ENCODE results near the gene GRK5.
"Not testable (repeated sequence)": the region's sequence is repeated elsewhere in the genome, so short reads cannot be mapped to it uniquely, and the experiment has no call there.

GRK5 gene

DNA sequence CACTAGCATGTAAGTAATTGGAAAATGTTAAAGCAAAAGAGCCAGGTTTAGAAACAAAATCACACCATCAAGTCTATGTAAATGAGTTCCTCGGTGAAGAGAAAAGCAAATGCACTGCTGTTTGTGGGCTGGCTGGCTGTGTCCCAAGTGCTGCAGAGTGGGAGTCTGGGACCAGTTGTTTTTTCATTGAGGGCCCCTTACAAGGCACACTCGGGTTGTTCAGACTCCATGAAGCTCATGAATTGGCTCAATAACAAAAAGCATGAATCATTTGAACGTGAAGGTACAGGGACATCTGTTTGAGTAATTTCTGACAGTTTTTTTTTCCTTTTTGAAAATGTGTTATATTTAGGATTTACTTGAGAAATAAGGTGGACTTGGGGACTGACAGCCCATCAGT is 28.0 kb downstream of the GRK5 start:
- Histone ChIP-seq H3K4ac (ENCODE audit: low read depth in 1 of 2, low read length in 2 of 2) (peak overlapping the region in 1 of 2 experiments; percentile 58), H4K91ac (ENCODE audit: low read length) (no peak overlapping the region), H2BK5ac (ENCODE audit: low read depth, low read length, poor library complexity, severe bottlenecking) (no peak overlapping the region), H3K36me3 (ENCODE audit: control insufficient read depth in 1 of 2, insufficient read depth in 2 of 2, low read depth in 1 of 2, low read length in 2 of 2) (no peaks in the 10 kb centered on the region), H3K27me3 (ENCODE audit: control insufficient read depth in 1 of 2, insufficient read depth in 1 of 2, low read length in 2 of 2) (no peaks in the 10 kb centered on the region), H3K4me3 (ENCODE audit: insufficient read depth in 1 of 2, low read depth in 1 of 2, low read length in 2 of 2) (no peak overlapping the region), H3K18ac (ENCODE audit: low read depth in 1 of 2, low read length in 2 of 2) (peak overlapping the region in 1 of 2 experiments; percentile 66), H3K14ac (ENCODE audit: low read length in 2 of 2) (no peak overlapping the region), H2AK5ac (ENCODE audit: low read length, severe bottlenecking) (no peak overlapping the region), H2BK120ac (ENCODE audit: low read depth, low read length) (no peak overlapping the region), H3K23ac (ENCODE audit: low read length in 2 of 2) (no peak overlapping the region), H3K4me2 (ENCODE audit: low read length, poor library complexity, severe bottlenecking) (no peak overlapping the region), H2BK12ac (ENCODE audit: low read length in 2 of 2) (no peak overlapping the region), H4K8ac (ENCODE audit: low read length) (no peak overlapping the region), H3K79me1 (replicated peaks; ENCODE audit: low read length, poor library complexity, severe bottlenecking) (peaks cover 30% of the 10 kb centered on the region), H3K9ac (ENCODE audit: low read length) (no peak overlapping the region), H2BK15ac (ENCODE audit: low read depth, poor library complexity, severe bottlenecking) (no peak overlapping the region), H3K9me3 (ENCODE audit: control insufficient read depth, low read length) (no peaks in the 10 kb centered on the region), H3K27ac (ENCODE audit: low read length, poor library complexity, severe bottlenecking) (no peak overlapping the region), H3K4me1 (ENCODE audit: control insufficient read depth, insufficient read depth, low read depth, low read length) (peaks cover 8% of the 10 kb centered on the region), H2AFZ (ENCODE audit: low read depth, low read length) (no peak overlapping the region)
- 33% methylated on average over 3 of the region's 3 CpGs for WGBS
- no peak for DNase-seq

DNA sequence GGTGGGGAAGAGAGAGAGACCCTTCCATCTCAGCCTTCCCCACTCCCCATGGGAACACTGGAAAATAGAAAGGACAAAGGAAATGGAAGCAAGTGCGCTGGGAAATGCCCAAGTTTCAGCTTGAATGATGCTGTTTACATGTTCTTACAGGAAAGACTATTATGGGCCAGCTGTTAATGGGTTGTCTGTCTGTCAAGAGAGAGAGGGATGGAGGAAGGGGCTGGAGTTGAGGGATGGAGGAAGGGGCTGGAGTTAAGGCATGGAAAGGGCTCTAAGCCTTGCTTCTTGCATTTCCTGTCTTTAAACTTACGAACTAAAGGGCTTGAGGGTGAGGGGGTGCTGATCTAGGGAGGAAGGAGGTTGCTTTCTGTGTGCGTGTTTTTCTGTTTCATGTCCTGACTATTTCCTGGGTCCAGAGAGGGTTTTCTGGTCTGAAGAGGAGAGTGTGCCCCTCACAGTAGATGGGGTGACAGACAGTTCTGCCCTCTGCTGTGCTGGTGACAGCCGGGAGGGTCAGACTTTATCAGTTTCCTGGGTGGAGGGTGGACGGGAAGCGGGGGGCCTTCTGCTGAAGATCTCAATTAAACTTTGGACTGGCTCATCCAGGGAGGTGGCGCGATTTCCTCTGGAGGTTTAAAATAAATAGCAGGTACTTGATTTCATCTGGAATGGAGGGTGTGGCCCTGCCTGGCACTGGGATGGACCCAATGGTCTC is 30.5 kb downstream of the GRK5 start:
- peaks cover 33% of the 10 kb centered on the region for H3K79me1 ChIP-seq (replicated peaks; ENCODE audit: low read length, poor library complexity, severe bottlenecking)

DNA sequence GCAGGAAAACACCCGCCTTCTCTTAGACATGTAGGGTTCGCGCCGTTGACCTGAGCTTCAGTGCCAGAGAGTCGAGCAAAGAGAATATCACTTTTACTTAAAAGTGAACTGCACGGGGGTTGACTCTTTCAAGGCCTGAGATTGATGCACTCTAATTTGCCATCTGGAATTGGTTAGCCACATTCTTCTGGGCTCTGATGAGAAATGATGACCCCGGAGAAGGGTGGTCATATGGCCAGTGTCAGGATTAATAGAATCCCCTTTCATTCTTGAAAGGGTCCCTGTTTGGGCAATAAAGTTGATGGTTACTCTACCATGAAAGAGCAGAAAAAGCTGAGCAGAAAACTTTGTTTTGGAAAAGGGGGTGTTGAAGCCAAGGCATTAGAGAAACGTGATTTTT is 31.2 kb downstream of the GRK5 start:
- H4K91ac ChIP-seq (ENCODE audit: low read length): peak overlapping the region; percentile 73
- no peak overlapping the region for H2AFZ ChIP-seq (ENCODE audit: low read depth, low read length)
- peak overlapping the region; percentile 92 for H2BK120ac ChIP-seq (ENCODE audit: low read depth, low read length)
- H3K9ac ChIP-seq (ENCODE audit: low read length): no peak overlapping the region
- H2BK5ac ChIP-seq (ENCODE audit: low read depth, low read length, poor library complexity, severe bottlenecking): no peak overlapping the region
- WGBS: 67% methylated on average over 7 of the region's 8 CpGs
- H2BK15ac ChIP-seq (ENCODE audit: low read depth, poor library complexity, severe bottlenecking): no peak overlapping the region
- no peak overlapping the region for H3K4me3 ChIP-seq (ENCODE audit: insufficient read depth in 1 of 2, low read depth in 1 of 2, low read length in 2 of 2)
- H3K79me1 ChIP-seq (replicated peaks; ENCODE audit: low read length, poor library complexity, severe bottlenecking): peaks cover 26% of the 10 kb centered on the region
- peaks cover 5% of the 10 kb centered on the region for H3K4me1 ChIP-seq (ENCODE audit: control insufficient read depth, insufficient read depth, low read depth, low read length)
- H3K27me3 ChIP-seq (ENCODE audit: control insufficient read depth in 1 of 2, insufficient read depth in 1 of 2, low read length in 2 of 2): no peaks in the 10 kb centered on the region
- H3K36me3 ChIP-seq (ENCODE audit: control insufficient read depth in 1 of 2, insufficient read depth in 2 of 2, low read depth in 1 of 2, low read length in 2 of 2): peaks cover 0 to 4% of the 10 kb centered on the region in 2 experiments
- peak overlapping the region; percentile 47 to 59 for H2BK12ac ChIP-seq (ENCODE audit: low read length in 2 of 2)
- H4K8ac ChIP-seq (ENCODE audit: low read length): peak overlapping the region; percentile 61
- DNase-seq: no peak
- H3K27ac ChIP-seq (ENCODE audit: low read length, poor library complexity, severe bottlenecking): no peak overlapping the region
- peak overlapping the region; percentile 88 to 96 for H3K18ac ChIP-seq (ENCODE audit: low read depth in 1 of 2, low read length in 2 of 2)
- no peaks in the 10 kb centered on the region for H3K9me3 ChIP-seq (ENCODE audit: control insufficient read depth, low read length)
- no peak overlapping the region for H2AK5ac ChIP-seq (ENCODE audit: low read length, severe bottlenecking)
- H3K23ac ChIP-seq (ENCODE audit: low read length in 2 of 2): no peak overlapping the region
- H3K14ac ChIP-seq (ENCODE audit: low read length in 2 of 2): no peak overlapping the region
- no peak overlapping the region for H3K4me2 ChIP-seq (ENCODE audit: low read length, poor library complexity, severe bottlenecking)
- H3K4ac ChIP-seq (ENCODE audit: low read depth in 1 of 2, low read length in 2 of 2): peak overlapping the region; percentile 66 to 96

More for the DNA sequence above, 30.5 kb downstream of the GRK5 start:
- Histone ChIP-seq H4K91ac (ENCODE audit: low read length) (peak overlapping the region; percentile 73), H3K4me3 (ENCODE audit: insufficient read depth in 1 of 2, low read depth in 1 of 2, low read length in 2 of 2) (no peak overlapping the region), H3K27ac (ENCODE audit: low read length, poor library complexity, severe bottlenecking) (no peak overlapping the region), H2BK120ac (ENCODE audit: low read depth, low read length) (peak overlapping the region; percentile 92), H4K8ac (ENCODE audit: low read length) (peak overlapping the region; percentile 97), H3K4ac (ENCODE audit: low read depth in 1 of 2, low read length in 2 of 2) (peak overlapping the region; percentile 66 to 96), H2AK5ac (ENCODE audit: low read length, severe bottlenecking) (no peak overlapping the region), H3K4me1 (ENCODE audit: control insufficient read depth, insufficient read depth, low read depth, low read length) (peaks cover 11% of the 10 kb centered on the region), H3K36me3 (ENCODE audit: control insufficient read depth in 1 of 2, insufficient read depth in 2 of 2, low read depth in 1 of 2, low read length in 2 of 2) (peaks cover 0 to 4% of the 10 kb centered on the region in 2 experiments), H2BK5ac (ENCODE audit: low read depth, low read length, poor library complexity, severe bottlenecking) (no peak overlapping the region), H3K18ac (ENCODE audit: low read depth in 1 of 2, low read length in 2 of 2) (peak overlapping the region; percentile 88 to 96), H3K27me3 (ENCODE audit: control insufficient read depth in 1 of 2, insufficient read depth in 1 of 2, low read length in 2 of 2) (no peaks in the 10 kb centered on the region), H3K4me2 (ENCODE audit: low read length, poor library complexity, severe bottlenecking) (no peak overlapping the region), H3K23ac (ENCODE audit: low read length in 2 of 2) (peak overlapping the region in 1 of 2 experiments; percentile 70), H2AFZ (ENCODE audit: low read depth, low read length) (no peak overlapping the region), H3K9ac (ENCODE audit: low read length) (no peak overlapping the region), H3K14ac (ENCODE audit: low read length in 2 of 2) (peak overlapping the region in 1 of 2 experiments; percentile 30), H2BK12ac (ENCODE audit: low read length in 2 of 2) (peak overlapping the region; percentile 59 to 80), H3K9me3 (ENCODE audit: control insufficient read depth, low read length) (no peaks in the 10 kb centered on the region), H2BK15ac (ENCODE audit: low read depth, poor library complexity, severe bottlenecking) (peak overlapping the region; percentile 74)
- 20% methylated on average over 6 of the region's 8 CpGs for WGBS
- DNase-seq: peak; percentile 93

DNA sequence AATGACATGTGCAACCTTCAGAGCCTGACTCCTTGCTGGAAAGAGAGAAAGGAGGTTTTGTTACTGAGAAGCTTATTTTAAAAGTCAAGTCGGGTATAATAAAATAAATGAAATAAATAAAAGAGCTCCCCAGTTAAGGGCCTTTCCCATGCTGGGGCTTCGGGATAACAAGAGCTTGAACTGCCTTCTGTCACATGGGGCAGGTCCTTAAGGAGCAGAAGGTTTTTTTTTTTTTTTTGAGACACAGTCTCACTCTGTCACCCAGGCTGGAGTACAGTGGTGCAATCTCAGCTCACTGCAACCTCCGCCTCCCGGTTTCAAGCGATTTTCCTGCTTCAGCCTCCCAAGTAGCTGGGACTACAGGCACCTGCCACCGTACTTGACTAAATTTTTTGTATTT is 31.6 kb downstream of the GRK5 start:
- DNase-seq; H4K8ac ChIP-seq (ENCODE audit: low read length); H2BK15ac ChIP-seq (ENCODE audit: low read depth, poor library complexity, severe bottlenecking); H2AFZ ChIP-seq (ENCODE audit: low read depth, low read length); H2BK12ac ChIP-seq (ENCODE audit: low read length in 2 of 2); H3K23ac ChIP-seq (ENCODE audit: low read length in 2 of 2); H3K4ac ChIP-seq (ENCODE audit: low read depth in 1 of 2, low read length in 2 of 2); H3K14ac ChIP-seq (ENCODE audit: low read length in 2 of 2); H3K9me3 ChIP-seq (ENCODE audit: control insufficient read depth, low read length); H3K9ac ChIP-seq (ENCODE audit: low read length); H2BK5ac ChIP-seq (ENCODE audit: low read depth, low read length, poor library complexity, severe bottlenecking); H2AK5ac ChIP-seq (ENCODE audit: low read length, severe bottlenecking); H3K18ac ChIP-seq (ENCODE audit: low read depth in 1 of 2, low read length in 2 of 2); H4K91ac ChIP-seq (ENCODE audit: low read length); H3K4me2 ChIP-seq (ENCODE audit: low read length, poor library complexity, severe bottlenecking); H3K36me3 ChIP-seq (ENCODE audit: control insufficient read depth in 1 of 2, insufficient read depth in 2 of 2, low read depth in 1 of 2, low read length in 2 of 2); H3K27ac ChIP-seq (ENCODE audit: low read length, poor library complexity, severe bottlenecking); H3K27me3 ChIP-seq (ENCODE audit: control insufficient read depth in 1 of 2, insufficient read depth in 1 of 2, low read length in 2 of 2); H2BK120ac ChIP-seq (ENCODE audit: low read depth, low read length); H3K4me3 ChIP-seq (ENCODE audit: insufficient read depth in 1 of 2, low read depth in 1 of 2, low read length in 2 of 2); H3K4me1 ChIP-seq (ENCODE audit: control insufficient read depth, insufficient read depth, low read depth, low read length): not testable (repeated sequence)
- peaks cover 23% of the 10 kb centered on the region for H3K79me1 ChIP-seq (replicated peaks; ENCODE audit: low read length, poor library complexity, severe bottlenecking)
- 89% methylated on average over 6 of the region's 6 CpGs for WGBS

All from mesenchymal stem cell (in vitro differentiated cells and primary cell).